ENCODE measurements around the gene MTHFS.

- TF ChIP-seq L3MBTL2 (conservative IDR thresholded peaks at IDR 0.05) = no peak
- TF ChIP-seq TARDBP (IDR thresholded peaks at IDR 0.05) = no peak
- TF ChIP-seq ZNF384 (IDR thresholded peaks at IDR 0.05) = no peak
- TF ChIP-seq FOXK2 (IDR thresholded peaks at IDR 0.05) = no peak
- no peak for TF ChIP-seq ELF4 (IDR thresholded peaks at IDR 0.05)
- no peak for TF ChIP-seq SP1 (IDR thresholded peaks at IDR 0.05)
These were observed 21.5 kb upstream of the MTHFS start for GRCh38 chr15:79918278-79918677.

All from HEK293T (cell line).